ENCODE results near the gene MCRIP1. TPM values are rescaled to one million over a fixed set of nuclear protein-coding genes. Genes with fewer than 3 reads are reported as not detected.

Gene MCRIP1
- total and polyA plus RNA-seq, 2 of the 13 experiments (the other 11 are each of a cell fraction or from before 2014, with no cell fraction given), result 79.7 to 84.9 TPM

DNA sequence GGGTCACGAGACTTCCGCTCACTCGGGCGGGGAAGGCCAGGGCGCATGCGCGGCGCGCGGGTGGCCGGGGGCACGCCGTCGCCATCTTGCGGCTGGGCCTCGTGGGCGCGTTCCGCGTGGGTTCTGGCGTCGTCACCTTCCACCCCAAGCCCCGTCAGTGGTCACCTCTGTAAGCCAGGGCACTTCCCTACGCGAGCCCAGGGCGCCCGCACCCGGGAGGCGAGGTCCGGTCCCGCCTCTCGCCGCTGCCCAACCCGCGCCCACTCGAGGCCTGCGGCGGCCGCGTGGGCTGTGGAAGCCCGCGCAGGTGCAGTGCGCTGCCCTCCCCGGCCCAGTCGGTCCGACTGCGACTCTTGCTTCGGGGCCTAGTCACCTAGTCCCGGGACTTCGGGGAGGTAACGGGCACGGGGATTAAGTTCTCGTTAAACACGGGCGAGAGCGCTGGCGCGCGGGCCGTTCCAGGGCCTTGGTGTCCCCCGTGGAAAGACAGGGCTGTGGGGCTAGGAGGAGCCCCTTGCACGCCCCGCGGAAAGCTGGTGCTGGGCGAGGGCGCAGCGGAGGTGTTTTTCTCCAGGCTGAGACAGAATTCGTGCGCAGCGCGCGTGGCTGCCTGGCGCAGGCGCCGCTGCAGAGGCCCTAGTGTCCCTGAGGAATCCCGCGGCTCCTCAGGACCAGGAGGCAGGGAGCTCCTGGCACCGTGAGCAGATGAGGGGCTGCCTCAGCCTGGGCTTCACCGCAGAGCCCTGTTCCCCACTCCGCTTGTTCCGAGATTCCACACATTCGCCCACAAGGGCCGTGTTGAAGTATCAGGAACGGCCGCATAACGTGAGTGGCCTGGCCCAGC, 38.5 kb upstream of the MCRIP1 start (continued):
- TF ChIP-seq MED8 (CRISPR knock-in tag; IDR thresholded peaks at IDR 0.05; ENCODE audit: insufficient replicate concordance) (peak; percentile 85), MZF1 (CRISPR knock-in tag; IDR thresholded peaks at IDR 0.05; ENCODE audit: borderline replicate concordance) (no peak), POLR2AphosphoS5 (IDR thresholded peaks at IDR 0.05; ENCODE audit: low read depth, low read length) (peak; percentile 67), ZNF674 (CRISPR knock-in tag; IDR thresholded peaks at IDR 0.05; ENCODE audit: low read depth) (no peak; the same call in 1 of the 2 replicates), GPBP1L1 (CRISPR knock-in tag; IDR thresholded peaks at IDR 0.05) (no peak), RELA (CRISPR knock-in tag; IDR thresholded peaks at IDR 0.05) (peak; percentile 62; the same call in 1 of the 2 replicates), HNRNPLL (IDR thresholded peaks at IDR 0.05; ENCODE audit: low read depth, low read length, poor library complexity, severe bottlenecking) (peak; percentile 72), NFKB2 (CRISPR knock-in tag; IDR thresholded peaks at IDR 0.05; ENCODE audit: borderline replicate concordance) (peak; percentile 87), HNRNPL (IDR thresholded peaks at IDR 0.05; ENCODE audit: low read depth, low read length) (peak; percentile 74; the same call in 1 of the 2 replicates), FLYWCH1 (CRISPR knock-in tag; IDR thresholded peaks at IDR 0.05) (no peak; the same call in 1 of the 2 replicates), NFE2 (CRISPR knock-in tag; IDR thresholded peaks at IDR 0.05) (no peak), ISL2 (CRISPR knock-in tag; IDR thresholded peaks at IDR 0.05) (peak; percentile 29; the same call in 1 of the 2 replicates), ZNF510 (CRISPR knock-in tag; IDR thresholded peaks at IDR 0.05; ENCODE audit: low read depth) (peak; percentile 84), MEF2D (CRISPR knock-in tag; IDR thresholded peaks at IDR 0.05) (no peak), SAFB2 (CRISPR knock-in tag; IDR thresholded peaks at IDR 0.05; ENCODE audit: borderline replicate concordance, low read depth) (peak; percentile 97), KLF13 (CRISPR knock-in tag; IDR thresholded peaks at IDR 0.05) (peak; percentile 89; the same call in 1 of the 2 replicates), PLSCR1 (CRISPR knock-in tag; IDR thresholded peaks at IDR 0.05; ENCODE audit: borderline replicate concordance) (peak; percentile 97; the same call in 1 of the 2 replicates), ZNF414 (CRISPR knock-in tag; IDR thresholded peaks at IDR 0.05) (no peak; the same call in 1 of the 2 replicates), ZNF776 (CRISPR knock-in tag; IDR thresholded peaks at IDR 0.05) (peak; percentile 100), SRSF4 (IDR thresholded peaks at IDR 0.05; ENCODE audit: low read depth, low read length, poor library complexity, severe bottlenecking) (peak; percentile 30), GTF3A (CRISPR knock-in tag; conservative IDR thresholded peaks at IDR 0.05) (no peak), KDM5B (CRISPR knock-in tag; IDR thresholded peaks at IDR 0.05; ENCODE audit: borderline replicate concordance) (peak; percentile 100), CBFB (CRISPR knock-in tag; IDR thresholded peaks at IDR 0.05) (peak; percentile 86)
